ENCODE measurements around the gene ZNF680. TPM values are rescaled to one million over a fixed set of nuclear protein-coding genes. Genes with fewer than 3 reads are reported as not detected.
"Not testable (repeated sequence)": the region's sequence is repeated elsewhere in the genome, so short reads cannot be mapped to it uniquely, and the experiment has no call there.

The ZNF680 gene
- total RNA-seq, 4 donors from 2014 or later: 72.4 to 86.1 (median 84.1) TPM

DNA sequence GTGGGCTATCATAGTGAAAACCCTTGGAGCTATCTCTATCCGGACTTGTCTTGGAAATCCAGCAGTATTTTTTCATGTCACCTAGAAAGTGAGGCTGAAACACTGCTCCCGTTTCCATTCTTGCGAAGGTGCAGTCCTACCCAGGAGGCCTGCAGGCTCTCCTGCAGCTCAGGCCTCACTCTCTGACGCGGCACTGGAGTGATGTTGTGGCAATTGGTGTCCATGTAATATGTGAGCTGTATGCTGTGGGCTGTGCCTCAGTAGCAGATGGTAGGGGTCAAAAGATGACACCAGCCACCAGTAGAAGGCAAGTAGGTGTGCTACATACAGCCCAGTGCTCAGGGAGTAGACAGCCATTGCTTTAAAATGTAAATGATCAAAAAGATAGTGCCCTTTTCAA is 28.1 kb upstream of the ZNF680 start:
- Histone ChIP-seq H3K36me3 (no peaks in the 10 kb centered on the region), H3K27me3 (no peaks in the 10 kb centered on the region), H3K9me3 (no peaks in the 10 kb centered on the region), H3K4me3 (replicated peaks in 1 of 3) (no peak overlapping the region), H3K4me1 (no peaks in the 10 kb centered on the region), H3K27ac (no peak overlapping the region)
- no peak for DNase-seq
- intact Hi-C loops (cut with DNase I): no loop called here
- TF ChIP-seq, protein P1, sequence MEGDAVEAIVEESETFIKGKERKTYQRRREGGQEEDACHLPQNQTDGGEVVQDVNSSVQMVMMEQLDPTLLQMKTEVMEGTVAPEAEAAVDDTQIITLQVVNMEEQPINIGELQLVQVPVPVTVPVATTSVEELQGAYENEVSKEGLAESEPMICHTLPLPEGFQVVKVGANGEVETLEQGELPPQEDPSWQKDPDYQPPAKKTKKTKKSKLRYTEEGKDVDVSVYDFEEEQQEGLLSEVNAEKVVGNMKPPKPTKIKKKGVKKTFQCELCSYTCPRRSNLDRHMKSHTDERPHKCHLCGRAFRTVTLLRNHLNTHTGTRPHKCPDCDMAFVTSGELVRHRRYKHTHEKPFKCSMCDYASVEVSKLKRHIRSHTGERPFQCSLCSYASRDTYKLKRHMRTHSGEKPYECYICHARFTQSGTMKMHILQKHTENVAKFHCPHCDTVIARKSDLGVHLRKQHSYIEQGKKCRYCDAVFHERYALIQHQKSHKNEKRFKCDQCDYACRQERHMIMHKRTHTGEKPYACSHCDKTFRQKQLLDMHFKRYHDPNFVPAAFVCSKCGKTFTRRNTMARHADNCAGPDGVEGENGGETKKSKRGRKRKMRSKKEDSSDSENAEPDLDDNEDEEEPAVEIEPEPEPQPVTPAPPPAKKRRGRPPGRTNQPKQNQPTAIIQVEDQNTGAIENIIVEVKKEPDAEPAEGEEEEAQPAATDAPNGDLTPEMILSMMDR (IDR thresholded peaks at IDR 0.05): no peak
- no peak for TF ChIP-seq POLR2A (IDR thresholded peaks at IDR 0.05)
- WGBS, 2 donors: 92 to 97% methylated on average over 5 of the region's 5 CpGs

DNA sequence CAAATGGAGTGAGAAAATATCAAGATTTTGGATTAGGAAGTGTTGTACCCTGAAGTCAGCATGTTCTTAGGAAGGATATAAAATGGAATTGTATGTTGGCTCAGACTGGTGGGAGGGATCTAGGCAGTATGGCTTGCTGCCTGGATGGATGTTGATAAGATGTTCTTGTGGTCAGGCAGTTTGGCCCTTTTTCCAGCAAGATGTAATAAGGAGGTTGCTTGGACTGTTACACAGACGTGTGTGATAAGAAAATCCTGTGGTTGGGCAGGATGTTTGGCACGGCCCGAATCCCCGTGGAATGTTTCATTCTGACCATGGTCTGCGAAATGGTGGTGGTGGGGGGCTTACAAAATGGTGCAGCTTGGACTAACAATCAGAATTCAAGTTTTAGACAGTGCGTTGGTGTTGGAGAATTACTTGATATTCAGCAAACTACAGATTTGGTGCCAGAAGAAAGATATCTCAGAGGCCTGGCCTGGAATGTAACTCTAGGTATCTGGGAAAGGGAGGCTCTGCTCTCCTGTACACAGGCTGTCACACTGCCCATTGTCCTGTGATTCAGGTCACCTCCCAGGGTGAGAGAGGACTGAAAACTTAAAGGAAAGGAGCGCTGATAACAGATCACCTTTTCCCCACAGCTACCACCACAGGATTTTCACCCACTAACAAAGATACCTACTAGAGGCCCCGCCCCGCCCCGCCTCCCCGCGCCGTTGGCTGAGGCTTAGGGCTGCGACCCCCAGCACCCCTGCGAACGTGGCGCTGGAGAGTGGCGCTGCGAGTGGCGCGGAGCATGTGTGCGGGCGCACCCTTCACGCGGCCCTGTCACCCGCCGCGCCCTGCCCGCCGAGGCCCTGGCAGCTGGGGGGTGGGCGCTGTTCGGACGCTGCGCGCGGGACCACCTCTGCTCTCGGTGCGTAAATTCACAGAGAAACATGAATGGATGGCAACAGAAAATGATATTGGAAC is 19.3 kb upstream of the ZNF680 start:
- intact Hi-C loops (cut with DNase I): no loop called here
- Histone ChIP-seq H3K4me1 (no peaks in the 10 kb centered on the region), H3K27ac (no peak overlapping the region), H3K27me3 (no peaks in the 10 kb centered on the region), H3K9me3 (no peaks in the 10 kb centered on the region), H3K36me3 (no peaks in the 10 kb centered on the region), H3K4me3 (replicated peaks in 1 of 3) (no peak overlapping the region)
- no peak for DNase-seq
- no peak for TF ChIP-seq POLR2A (IDR thresholded peaks at IDR 0.05)
- TF ChIP-seq, protein P1 (IDR thresholded peaks at IDR 0.05): no peak
- WGBS, 2 donors: 95% methylated on average over 27 to 38 of the region's 38 CpGs

DNA sequence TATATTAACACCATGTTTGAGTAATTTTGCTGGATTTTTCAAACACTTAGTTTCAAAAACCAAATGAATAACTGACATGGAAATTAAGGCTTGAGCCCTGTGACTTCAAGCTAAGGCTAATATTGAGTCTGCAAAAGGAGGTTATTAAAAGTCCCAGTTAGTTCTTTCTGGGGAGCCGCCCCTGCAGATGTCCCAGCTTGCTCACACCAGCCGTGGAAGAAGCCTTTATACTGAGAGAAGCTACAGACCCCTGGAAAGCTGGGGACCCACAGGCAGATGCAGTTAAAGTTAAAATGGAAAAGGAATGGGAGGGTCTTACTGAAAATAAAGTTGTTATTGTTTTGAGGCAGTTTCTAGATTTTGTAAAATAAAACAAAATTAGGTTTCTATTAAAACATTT is 18.5 kb upstream of the ZNF680 start:
- WGBS, 2 donors: 84 to 85% methylated on average over 2 of the region's 2 CpGs
- no peaks in the 10 kb centered on the region for H3K9me3 ChIP-seq
- H3K36me3 ChIP-seq: no peaks in the 10 kb centered on the region
- no peaks in the 10 kb centered on the region for H3K4me1 ChIP-seq
- no peak overlapping the region for H3K4me3 ChIP-seq (replicated peaks in 1 of 3)
- H3K27ac ChIP-seq: no peak overlapping the region
- DNase-seq: no peak
- H3K27me3 ChIP-seq: no peaks in the 10 kb centered on the region
- intact Hi-C loops (cut with DNase I): no loop called here
- TF ChIP-seq POLR2A (IDR thresholded peaks at IDR 0.05): no peak
- TF ChIP-seq, protein P1 (IDR thresholded peaks at IDR 0.05): no peak

DNA sequence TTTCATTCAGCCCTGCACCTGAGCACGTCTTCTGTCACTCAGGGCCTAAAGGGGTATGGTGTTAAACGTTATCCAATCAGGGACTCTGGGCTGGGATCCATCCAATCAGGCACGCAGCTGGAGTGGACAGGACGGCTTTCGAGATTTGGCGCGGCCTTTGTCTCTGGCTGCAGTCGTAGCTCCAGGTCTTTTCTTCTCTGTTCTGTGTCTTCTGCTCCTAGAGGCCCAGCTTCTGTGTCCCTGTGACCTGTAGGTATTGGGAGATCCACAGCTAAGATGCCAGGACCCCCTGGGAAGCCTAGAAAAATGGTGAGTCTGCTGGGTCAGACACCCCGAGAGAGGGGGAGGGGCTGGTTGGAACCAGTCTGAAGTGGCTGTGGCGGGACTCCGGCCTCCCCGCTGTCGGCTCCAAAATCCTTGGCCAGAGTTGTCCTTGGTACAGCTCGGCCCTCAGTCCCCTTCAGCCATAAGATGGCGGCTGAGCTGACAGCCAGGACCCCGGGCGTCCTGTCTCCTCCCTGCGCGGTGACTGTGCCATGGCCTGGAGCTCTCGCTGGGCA is 11.7 kb upstream of the ZNF680 start:
- peaks cover 0 to 10% of the 10 kb centered on the region in 2 donors for H3K4me1 ChIP-seq
- peak overlapping the region in 2 of 3 donors; percentile 14 to 16 for H3K4me3 ChIP-seq (replicated peaks in 1 of 3)
- WGBS, 2 donors: 11 to 15% methylated on average over 13 to 20 of the region's 20 CpGs
- peak; percentile 78 to 84 for DNase-seq
- TF ChIP-seq, protein P1 (IDR thresholded peaks at IDR 0.05): no peak
- TF ChIP-seq POLR2A (IDR thresholded peaks at IDR 0.05): no peak
- H3K27ac ChIP-seq: no peak overlapping the region
- intact Hi-C loops (cut with DNase I): no loop called here
- H3K36me3 ChIP-seq: no peaks in the 10 kb centered on the region
- no peaks in the 10 kb centered on the region for H3K9me3 ChIP-seq
- no peaks in the 10 kb centered on the region for H3K27me3 ChIP-seq

DNA sequence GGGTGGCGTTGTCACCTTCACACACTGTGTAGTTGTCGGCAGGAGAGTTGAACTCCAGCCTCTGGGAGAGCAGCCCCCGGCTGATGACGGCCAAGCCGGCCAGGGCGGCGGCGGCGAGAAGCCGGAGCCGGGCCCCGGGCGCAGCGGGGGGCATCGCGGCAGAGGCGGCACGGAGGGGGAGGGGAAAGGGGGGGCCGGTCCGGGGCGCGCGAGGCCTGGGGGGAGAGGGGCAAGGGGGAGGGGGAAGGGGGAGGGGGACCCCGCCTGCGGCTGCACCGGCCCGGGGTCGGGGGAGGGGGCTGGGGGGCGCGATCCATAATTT is 7.4 kb upstream of the ZNF680 start:
- 7 to 12% methylated on average over 12 to 16 of the region's 30 CpGs for WGBS, 2 donors
- DNase-seq; H3K27ac ChIP-seq; H3K27me3 ChIP-seq; intact Hi-C loops (cut with DNase I); H3K9me3 ChIP-seq; H3K36me3 ChIP-seq: not testable (repeated sequence)
- Histone ChIP-seq H3K4me1 (peaks cover 0 to 14% of the 10 kb centered on the region in 2 donors), H3K4me3 (replicated peaks in 1 of 3) (peak overlapping the region in 1 of 3 donors; percentile 50)
